ENCODE data around the gene CD58. TPM values are rescaled to one million over a fixed set of nuclear protein-coding genes. Genes with fewer than 3 reads are reported as not detected.

The CD58 gene
- total RNA-seq, 1 experiment from 2014 or later: 23.6 TPM

GRCh38 chr1:116532671-116533428 is 38.0 kb downstream of the CD58 start:
- CTCF ChIA-PET: no interaction called here
- Histone ChIP-seq H3K9me3 (ENCODE audit: insufficient read depth, low read depth) (0 out of 2 replicates have a peak, but pooled peaks cover 3% of the 10 kb centered on the region), H3K9me2 (ENCODE audit: insufficient read depth) (no peaks in the 10 kb centered on the region), H3K4me1 (replicated peaks; ENCODE audit: insufficient read depth) (peaks cover 33% of the 10 kb centered on the region), H3F3A (ENCODE audit: insufficient read depth, low read depth) (peaks cover 37% of the 10 kb centered on the region), H3K27ac (no peak overlapping the region), H3K4me2 (no peak overlapping the region), H2AFZ (no peak overlapping the region), H3K36me3 (ENCODE audit: low read depth) (peaks cover 82% of the 10 kb centered on the region), H4K20me1 (ENCODE audit: insufficient read depth) (no peaks in the 10 kb centered on the region), H3K79me2 (ENCODE audit: low read depth) (peaks cover 39% of the 10 kb centered on the region), H3K27me3 (ENCODE audit: insufficient read depth, low read depth) (no peaks in the 10 kb centered on the region), H3K4me3 (no peak overlapping the region)
- POLR2A ChIA-PET (ENCODE audit: unreplicated experiment): no interaction called here
- no TSS peak for BruUV-seq (replicated peaks)
- TF ChIP-seq EZH2 (IDR thresholded peaks at IDR 0.05; ENCODE audit: low read depth) (no peak), CTCF (conservative IDR thresholded peaks at IDR 0.05) (no peak)
- intact Hi-C loops (cut with micrococcal nuclease; ENCODE audit: unreplicated experiment): no loop called here
- DNase-seq: no peak

GRCh38 chr1:116531917-116532316 is 38.9 kb downstream of the CD58 start:
- H3K27ac ChIP-seq: no peak overlapping the region
- no peaks in the 10 kb centered on the region for H4K20me1 ChIP-seq (ENCODE audit: insufficient read depth)
- H3K27me3 ChIP-seq (ENCODE audit: insufficient read depth, low read depth): no peaks in the 10 kb centered on the region
- H3K4me1 ChIP-seq (replicated peaks; ENCODE audit: insufficient read depth): peaks cover 23% of the 10 kb centered on the region
- peaks cover 27% of the 10 kb centered on the region for H3F3A ChIP-seq (ENCODE audit: insufficient read depth, low read depth)
- ChIA-PET POLR2A (ENCODE audit: unreplicated experiment) (no interaction called here), CTCF (no interaction called here)
- TF ChIP-seq EZH2 (IDR thresholded peaks at IDR 0.05; ENCODE audit: low read depth) (no peak), CTCF (conservative IDR thresholded peaks at IDR 0.05) (no peak)
- intact Hi-C loops (cut with micrococcal nuclease; ENCODE audit: unreplicated experiment): no loop called here
- H3K9me3 ChIP-seq (ENCODE audit: insufficient read depth, low read depth): 0 out of 2 replicates have a peak, but pooled peaks cover 7% of the 10 kb centered on the region
- no peaks in the 10 kb centered on the region for H3K9me2 ChIP-seq (ENCODE audit: insufficient read depth)
- no TSS peak for BruUV-seq (replicated peaks)
- H3K36me3 ChIP-seq (ENCODE audit: low read depth): peaks cover 82% of the 10 kb centered on the region
- no peak overlapping the region for H3K4me2 ChIP-seq
- peaks cover 35% of the 10 kb centered on the region for H3K79me2 ChIP-seq (ENCODE audit: low read depth)
- DNase-seq: no peak
- H2AFZ ChIP-seq: no peak overlapping the region
- no peak overlapping the region for H3K4me3 ChIP-seq

GRCh38 chr1:116529681-116530080 is 41.1 kb downstream of the CD58 start:
- Histone ChIP-seq H3K4me3 (no peak overlapping the region), H3K27me3 (ENCODE audit: insufficient read depth, low read depth) (no peaks in the 10 kb centered on the region), H2AFZ (no peak overlapping the region), H3K36me3 (ENCODE audit: low read depth) (peaks cover 89% of the 10 kb centered on the region), H3K79me2 (ENCODE audit: low read depth) (peaks cover 28% of the 10 kb centered on the region), H3K9me3 (ENCODE audit: insufficient read depth, low read depth) (0 out of 2 replicates have a peak, but pooled peaks cover 7% of the 10 kb centered on the region), H3K4me1 (replicated peaks; ENCODE audit: insufficient read depth) (peaks cover 4% of the 10 kb centered on the region), H3K27ac (no peak overlapping the region), H3K9me2 (ENCODE audit: insufficient read depth) (no peaks in the 10 kb centered on the region), H3K4me2 (no peak overlapping the region), H4K20me1 (ENCODE audit: insufficient read depth) (no peaks in the 10 kb centered on the region), H3F3A (ENCODE audit: insufficient read depth, low read depth) (peaks cover 9% of the 10 kb centered on the region)
- DNase-seq: no peak
- TF ChIP-seq CTCF (conservative IDR thresholded peaks at IDR 0.05) (no peak), EZH2 (IDR thresholded peaks at IDR 0.05; ENCODE audit: low read depth) (no peak)
- ChIA-PET CTCF (no interaction called here), POLR2A (ENCODE audit: unreplicated experiment) (no interaction called here)
- intact Hi-C loops (cut with micrococcal nuclease; ENCODE audit: unreplicated experiment): no loop called here
- BruUV-seq (replicated peaks): no TSS peak
